Nephron (organoid): ENCODE data around the gene GNRH2.

Experiments used
- H3K27ac Mint-ChIP-seq, 3 experiments: 2 replicates each; pipeline ENCODE4 v1.8.0; 2020; ENCODE audit warnings: mixed read lengths in 3 of 3, mild to moderate bottlenecking in 2 of 3, moderate library complexity in 1 of 3
- H3K27me3 Mint-ChIP-seq: 2 replicates; pipeline ENCODE4 v1.8.0; 2021; ENCODE audit warnings: low read depth, mild to moderate bottlenecking, moderate library complexity, mixed read lengths
- H3K36me3 Mint-ChIP-seq: 2 replicates; pipeline ENCODE4 v1.8.0; 2020; ENCODE audit warnings: low read depth, mixed read lengths
- H3K4me1 Mint-ChIP-seq: 2 replicates; pipeline ENCODE4 v1.8.0; 2020; ENCODE audit warnings: mixed read lengths
- H3K4me3 Mint-ChIP-seq, 3 experiments: 2 replicates each; pipeline ENCODE4 v1.8.0; 2020; ENCODE audit warnings: mild to moderate bottlenecking in 3 of 3, mixed read lengths in 3 of 3, moderate library complexity in 2 of 3
- H3K9me3 Mint-ChIP-seq: 2 replicates; pipeline ENCODE4 v1.8.0; 2020; ENCODE audit warnings: mixed read lengths
- CTCF ChIP-seq, 3 experiments: fragments of 200-600 bp; sonication (generic); IDR thresholded peaks; one replicate each; pipeline ENCODE4 v1.5.0; 2021; ENCODE audit warnings: antibody characterized with exemption in 3 of 3; ENCODE audit not compliant: unreplicated experiment in 3 of 3

GNRH2 gene

DNA sequence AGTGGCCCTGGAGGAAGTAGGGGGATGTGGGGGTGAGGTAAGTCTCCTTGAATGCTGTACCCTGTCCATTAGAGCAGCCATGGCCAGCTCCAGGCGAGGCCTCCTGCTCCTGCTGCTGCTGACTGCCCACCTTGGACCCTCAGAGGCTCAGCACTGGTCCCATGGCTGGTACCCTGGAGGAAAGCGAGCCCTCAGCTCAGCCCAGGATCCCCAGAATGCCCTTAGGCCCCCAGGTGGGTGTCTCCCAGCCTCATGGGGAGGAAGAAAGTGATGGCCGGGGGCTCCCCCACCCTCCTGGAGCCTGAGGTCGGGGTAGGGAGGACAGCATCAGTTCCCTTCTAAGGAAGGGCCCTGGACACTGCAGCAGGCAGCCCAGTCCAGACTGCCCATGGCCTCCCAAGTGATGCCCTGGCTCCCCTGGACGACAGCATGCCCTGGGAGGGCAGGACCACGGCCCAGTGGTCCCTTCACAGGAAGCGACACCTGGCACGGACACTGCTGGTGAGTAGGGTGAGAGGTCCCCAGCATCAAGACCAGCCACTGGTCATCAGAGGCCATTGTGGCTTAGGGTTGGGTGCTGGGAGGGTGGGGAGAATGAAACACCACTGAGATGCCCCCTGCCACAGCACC is 1.0 kb downstream of the GNRH2 start:
- Mint-ChIP-seq H3K27me3 (no peaks in the 10 kb centered on the region), H3K36me3 (peaks cover 32% of the 10 kb centered on the region), H3K27ac (peak overlapping the region in 2 of 3 experiments; percentile 90 to 96), H3K9me3 (no peaks in the 10 kb centered on the region), H3K4me3 (peak overlapping the region; percentile 82 to 92 (median 89)), H3K4me1 (peaks cover 32% of the 10 kb centered on the region)
- no peak for TF ChIP-seq CTCF (IDR thresholded peaks at IDR 0.05; ENCODE audit: unreplicated experiment in 3 of 3)

GRCh38 chr20:3045042-3045815 is 1.8 kb downstream of the GNRH2 start:
- TF ChIP-seq CTCF (IDR thresholded peaks at IDR 0.05; ENCODE audit: unreplicated experiment in 3 of 3), result no peak
- Mint-ChIP-seq H3K9me3 (no peaks in the 10 kb centered on the region), H3K4me1 (peaks cover 32% of the 10 kb centered on the region)

DNA sequence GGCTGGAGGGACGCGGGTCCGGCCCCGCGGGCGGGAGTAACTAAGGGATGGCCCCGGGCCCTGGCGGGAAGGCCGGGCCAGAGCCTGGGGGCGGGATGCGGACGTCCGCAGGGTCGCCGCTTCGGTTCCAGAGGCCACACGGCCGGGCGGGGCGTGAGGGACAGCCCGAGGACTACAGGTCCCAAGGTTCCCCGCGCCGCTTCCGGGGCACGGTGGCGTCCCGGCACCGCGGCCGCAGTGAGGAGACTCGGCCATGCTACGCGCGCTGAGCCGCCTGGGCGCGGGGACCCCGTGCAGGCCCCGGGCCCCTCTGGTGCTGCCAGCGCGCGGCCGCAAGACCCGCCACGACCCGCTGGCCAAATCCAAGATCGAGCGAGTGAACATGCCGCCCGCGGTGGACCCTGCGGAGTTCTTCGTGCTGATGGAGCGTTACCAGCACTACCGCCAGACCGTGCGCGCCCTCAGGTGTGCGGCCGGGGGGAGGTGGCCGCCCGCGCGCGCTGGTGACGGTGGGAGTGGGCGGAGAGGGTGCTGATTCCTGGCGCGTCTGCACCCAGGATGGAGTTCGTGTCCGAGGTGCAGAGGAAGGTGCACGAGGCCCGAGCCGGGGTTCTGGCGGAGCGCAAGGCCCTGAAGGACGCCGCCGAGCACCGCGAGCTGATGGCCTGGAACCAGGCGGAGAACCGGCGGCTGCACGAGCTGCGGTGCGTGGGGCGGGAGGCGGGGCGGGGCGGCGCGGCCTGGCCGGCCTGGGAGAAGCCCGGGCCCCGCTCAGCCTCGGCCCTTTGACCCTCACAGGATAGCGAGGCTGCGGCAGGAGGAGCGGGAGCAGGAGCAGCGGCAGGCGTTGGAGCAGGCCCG is 2.6 kb downstream of the GNRH2 start, which contains the start of gene MRPS26:
TSS of gene MRPS26 (plus strand) at position 237 of the 861 bp plus-strand sequence. CDS start at position 254, 17 bp downstream.
- Mint-ChIP-seq H3K27me3 (no peaks in the 10 kb centered on the region), H3K4me1 (peaks cover 32% of the 10 kb centered on the region), H3K9me3 (no peaks in the 10 kb centered on the region), H3K4me3 (peak within 1 kb of the TSS; percentile 82 to 92 (median 92)), H3K27ac (peak within 1 kb of the TSS; percentile 90 to 96 (median 96)), H3K36me3 (peaks cover 34% of the 10 kb centered on the region)
- TF ChIP-seq CTCF (IDR thresholded peaks at IDR 0.05; ENCODE audit: unreplicated experiment in 3 of 3), result no peak

More at GRCh38 chr20:3045042-3045815, 1.8 kb downstream of the GNRH2 start:
- H3K27ac Mint-ChIP-seq, result peak overlapping the region; percentile 90 to 96 (median 96)
- H3K36me3 Mint-ChIP-seq, result peaks cover 32% of the 10 kb centered on the region
- peak overlapping the region; percentile 82 to 92 (median 89) for H3K4me3 Mint-ChIP-seq
- H3K27me3 Mint-ChIP-seq, result no peaks in the 10 kb centered on the region

DNA sequence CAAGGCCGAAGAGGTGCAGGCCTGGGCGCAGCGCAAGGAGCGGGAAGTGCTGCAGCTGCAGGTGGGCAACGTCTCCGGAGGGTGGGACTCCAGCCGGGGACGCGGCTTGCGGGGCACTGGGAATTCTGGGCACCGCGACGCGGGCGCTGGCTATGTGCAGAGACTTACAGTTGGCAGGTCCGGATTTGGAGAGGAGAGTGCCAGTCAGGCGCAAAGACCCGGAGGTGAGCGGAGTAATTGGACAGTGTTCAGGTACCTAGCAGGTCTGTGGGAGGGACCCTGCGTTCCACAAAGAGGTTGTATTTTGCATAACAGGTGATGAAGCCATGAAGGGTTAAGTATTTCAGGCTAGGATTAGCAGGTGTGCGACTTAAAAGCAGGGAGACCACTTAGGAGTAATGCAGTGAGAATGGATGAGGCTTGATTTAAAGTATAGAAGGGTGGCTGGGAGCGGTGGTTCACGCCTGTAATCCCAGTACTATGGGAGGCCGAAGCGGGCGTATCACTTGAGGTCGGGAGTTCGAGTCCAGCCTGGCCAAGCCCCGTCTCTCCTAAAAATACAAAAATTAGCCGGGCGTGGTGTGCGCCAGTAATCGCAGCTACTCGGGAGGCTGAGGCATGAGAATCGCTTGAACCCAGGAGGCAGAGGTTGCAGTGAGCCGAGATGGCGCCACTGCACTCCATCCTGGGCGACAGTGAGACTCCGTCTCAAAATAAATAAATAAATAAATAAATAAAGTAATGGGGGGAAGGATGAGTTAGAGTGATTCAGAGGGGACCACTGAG is 3.4 kb downstream of the GNRH2 start:
- no peak for TF ChIP-seq CTCF (IDR thresholded peaks at IDR 0.05; ENCODE audit: unreplicated experiment in 3 of 3)
- Mint-ChIP-seq H3K36me3 (peaks cover 28% of the 10 kb centered on the region), H3K27ac (peak overlapping the region in 2 of 3 experiments; percentile 54 to 81), H3K4me3 (peak overlapping the region; percentile 82 to 92 (median 92)), H3K9me3 (no peaks in the 10 kb centered on the region), H3K4me1 (peaks cover 26% of the 10 kb centered on the region), H3K27me3 (no peaks in the 10 kb centered on the region)
